GM10248 (cell line): ENCODE data around the gene METTL18.
"Not testable (repeated sequence)": the region's sequence is repeated elsewhere in the genome, so short reads cannot be mapped to it uniquely, and the experiment has no call there.

Experiments
- CTCF ChIA-PET: fragments of 300-600 bp; sonication (Branson Sonifier 250); formaldehyde crosslinking; extraction: SDS; loops from one replicate; lab custom pipeline; 2021; ENCODE audit warnings: antibody characterized with exemption; lab: Yijun Ruan, JAX
- POLR2A ChIA-PET: fragments of 350-650 bp; sonication (Branson Sonifier 250); formaldehyde crosslinking; extraction: SDS; loops from one replicate; lab custom pipeline; 2020; ENCODE audit warnings: antibody characterized with exemption; lab: Yijun Ruan, JAX
- DNase-seq: peaks from one replicate; pipeline ENCODE4 v3.0.0; 2012; ENCODE audit errors: extremely low spot score
- TF ChIP-seq, protein P1 (sequence below): IDR thresholded peaks from 2 replicates; pipeline ENCODE4 v1.5.1; 2012; ENCODE audit warnings: mild to moderate bottlenecking, low read depth; ENCODE audit errors: extremely low read depth, missing control alignments, control extremely low read depth

METTL18 gene

DNA sequence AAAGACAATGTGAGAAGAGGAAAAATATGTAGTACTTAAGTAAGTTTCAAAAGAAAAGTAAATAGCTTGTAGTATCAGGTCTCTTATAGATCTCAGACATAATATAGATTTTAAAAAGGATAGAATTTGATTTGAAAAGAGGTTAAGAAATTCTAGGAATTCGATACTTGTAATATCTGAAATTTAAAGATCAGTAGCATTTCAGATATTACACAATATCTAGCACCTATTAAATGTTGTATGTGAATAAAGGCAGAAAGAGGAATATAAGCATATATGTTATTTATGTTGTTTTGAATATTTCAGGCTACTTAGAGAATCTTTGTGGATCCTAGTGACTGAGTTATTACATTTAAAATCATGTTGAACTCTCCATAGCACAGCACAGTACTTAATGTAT lies 35.0 kb upstream of the METTL18 start:
- POLR2A ChIA-PET = no interaction called here

DNA sequence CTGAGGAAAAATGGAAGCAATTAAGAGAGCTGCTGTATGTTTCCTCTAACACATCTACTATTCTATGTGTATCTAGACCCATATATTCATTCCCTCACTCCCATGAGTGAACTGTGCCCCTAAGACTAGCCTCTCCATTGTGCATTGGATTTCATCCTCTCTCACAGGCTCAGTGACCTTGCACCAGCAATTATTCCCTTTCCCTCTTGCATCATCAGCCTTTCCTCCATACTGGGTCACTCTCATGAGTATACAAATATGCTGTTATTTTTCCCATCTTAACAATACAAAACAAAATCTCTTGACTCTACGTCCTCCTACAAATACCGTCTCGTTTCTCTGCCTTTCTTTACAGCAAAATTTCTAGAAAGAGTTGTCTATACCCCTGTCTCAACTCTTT lies 29.4 kb upstream of the METTL18 start:
- DNase-seq = no peak
- TF ChIP-seq, protein P1, sequence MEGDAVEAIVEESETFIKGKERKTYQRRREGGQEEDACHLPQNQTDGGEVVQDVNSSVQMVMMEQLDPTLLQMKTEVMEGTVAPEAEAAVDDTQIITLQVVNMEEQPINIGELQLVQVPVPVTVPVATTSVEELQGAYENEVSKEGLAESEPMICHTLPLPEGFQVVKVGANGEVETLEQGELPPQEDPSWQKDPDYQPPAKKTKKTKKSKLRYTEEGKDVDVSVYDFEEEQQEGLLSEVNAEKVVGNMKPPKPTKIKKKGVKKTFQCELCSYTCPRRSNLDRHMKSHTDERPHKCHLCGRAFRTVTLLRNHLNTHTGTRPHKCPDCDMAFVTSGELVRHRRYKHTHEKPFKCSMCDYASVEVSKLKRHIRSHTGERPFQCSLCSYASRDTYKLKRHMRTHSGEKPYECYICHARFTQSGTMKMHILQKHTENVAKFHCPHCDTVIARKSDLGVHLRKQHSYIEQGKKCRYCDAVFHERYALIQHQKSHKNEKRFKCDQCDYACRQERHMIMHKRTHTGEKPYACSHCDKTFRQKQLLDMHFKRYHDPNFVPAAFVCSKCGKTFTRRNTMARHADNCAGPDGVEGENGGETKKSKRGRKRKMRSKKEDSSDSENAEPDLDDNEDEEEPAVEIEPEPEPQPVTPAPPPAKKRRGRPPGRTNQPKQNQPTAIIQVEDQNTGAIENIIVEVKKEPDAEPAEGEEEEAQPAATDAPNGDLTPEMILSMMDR = no peak
- ChIA-PET POLR2A (no interaction called here), CTCF (interaction anchor here (1.1 to 1.4 kb wide), 2 partner anchors 10 to 15 kb away, joined by 3 read pairs; no protein-coding TSS in a partner anchor)

More for the DNA sequence above, 35.0 kb upstream of the METTL18 start:
- no peak for DNase-seq
- TF ChIP-seq, protein P1 = no peak
- CTCF ChIA-PET = interaction anchor here (0.8 to 1.5 kb wide), 2 partner anchors 19 to 20 kb away, joined by 3 read pairs; no protein-coding TSS in a partner anchor

DNA sequence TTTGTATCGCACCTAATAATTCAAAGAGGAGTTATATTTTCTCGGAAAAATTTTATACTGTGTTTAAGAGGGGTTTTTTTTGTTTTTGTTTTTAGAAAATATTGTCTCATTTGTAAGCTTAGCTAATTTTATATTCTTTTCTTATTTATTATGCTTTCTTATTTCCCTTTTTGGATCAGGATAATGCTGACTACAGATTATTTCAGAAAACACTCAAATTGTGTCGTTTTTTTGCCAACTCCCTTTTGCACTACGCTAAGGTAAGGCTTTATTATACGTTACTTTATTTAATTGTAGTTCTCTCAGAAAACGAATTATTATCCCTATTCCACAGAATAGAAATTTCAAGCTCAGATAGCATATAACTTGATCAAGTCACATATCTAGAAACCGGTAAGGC lies 26.8 kb upstream of the METTL18 start:
- DNase-seq = no peak
- POLR2A ChIA-PET = no interaction called here
- CTCF ChIA-PET = interaction anchor here (1.2 kb wide), 1 partner anchor 12 kb away, joined by 3 read pairs; no protein-coding TSS in a partner anchor
- TF ChIP-seq, protein P1 = no peak

DNA sequence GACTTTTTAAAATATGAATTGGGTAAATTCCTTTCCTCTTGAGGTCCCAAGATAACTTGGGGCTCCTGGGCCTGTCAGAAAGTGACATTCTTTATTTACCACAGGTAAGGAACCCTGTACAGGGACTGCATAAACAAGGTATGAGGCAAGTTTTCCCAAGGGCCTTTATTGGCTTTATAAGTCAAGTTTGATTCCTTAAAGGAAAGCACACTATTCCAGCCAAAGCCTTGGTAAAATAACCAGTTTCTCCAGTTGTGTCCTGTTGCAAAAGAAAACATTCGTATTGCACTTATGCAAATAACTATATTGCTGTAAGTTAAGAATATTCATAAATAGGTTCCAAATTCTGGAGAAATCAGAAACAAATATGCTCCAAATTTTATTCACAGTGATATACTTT lies 21.9 kb upstream of the METTL18 start:
- POLR2A ChIA-PET = no interaction called here
- CTCF ChIA-PET = interaction anchor here (1.3 kb wide), 1 partner anchor 8 kb away, joined by 5 read pairs; no protein-coding TSS in a partner anchor
- DNase-seq = no peak
- TF ChIP-seq, protein P1 = no peak

DNA sequence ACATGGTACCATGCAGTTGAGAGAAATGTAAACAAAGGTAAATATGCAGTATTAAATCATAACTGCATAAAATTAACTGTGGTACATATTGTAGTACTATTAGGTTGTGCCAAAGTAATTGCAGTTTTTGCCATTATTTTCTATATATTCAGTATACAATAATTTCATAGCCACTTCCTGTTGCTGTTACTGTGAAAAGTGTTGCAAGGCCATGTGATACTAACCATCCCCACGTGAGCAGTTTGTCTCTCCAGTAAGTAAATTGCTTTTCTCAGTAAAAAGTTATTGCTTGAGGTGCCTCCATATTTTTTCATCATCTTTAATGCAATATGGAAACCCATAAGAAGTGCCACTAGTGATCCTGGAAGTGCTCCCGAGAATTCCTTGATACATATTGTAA lies 19.6 kb upstream of the METTL18 start:
- POLR2A ChIA-PET = no interaction called here
- DNase-seq = no peak
- TF ChIP-seq, protein P1 = no peak
- CTCF ChIA-PET = no interaction called here

DNA sequence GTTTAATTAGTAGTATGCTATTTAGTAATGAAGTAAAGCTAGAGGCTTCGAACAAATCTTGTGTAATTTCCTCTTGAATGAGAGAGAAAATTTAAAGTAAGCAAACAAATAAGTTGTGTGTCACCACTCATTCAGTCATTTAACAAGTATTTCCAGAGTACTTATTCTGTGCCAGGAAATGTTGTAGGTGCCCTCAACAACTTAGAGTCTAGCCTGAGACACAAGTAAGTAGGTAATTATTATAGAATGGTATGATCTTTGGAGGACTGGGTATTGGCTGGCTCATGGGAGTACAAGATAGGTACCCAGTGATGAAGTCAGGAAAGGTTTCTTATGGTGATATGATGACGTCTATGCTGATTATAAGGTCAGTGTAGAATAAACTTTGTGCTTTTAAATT lies 17.4 kb upstream of the METTL18 start:
- DNase-seq = no peak
- POLR2A ChIA-PET = no interaction called here
- CTCF ChIA-PET = no interaction called here

DNA sequence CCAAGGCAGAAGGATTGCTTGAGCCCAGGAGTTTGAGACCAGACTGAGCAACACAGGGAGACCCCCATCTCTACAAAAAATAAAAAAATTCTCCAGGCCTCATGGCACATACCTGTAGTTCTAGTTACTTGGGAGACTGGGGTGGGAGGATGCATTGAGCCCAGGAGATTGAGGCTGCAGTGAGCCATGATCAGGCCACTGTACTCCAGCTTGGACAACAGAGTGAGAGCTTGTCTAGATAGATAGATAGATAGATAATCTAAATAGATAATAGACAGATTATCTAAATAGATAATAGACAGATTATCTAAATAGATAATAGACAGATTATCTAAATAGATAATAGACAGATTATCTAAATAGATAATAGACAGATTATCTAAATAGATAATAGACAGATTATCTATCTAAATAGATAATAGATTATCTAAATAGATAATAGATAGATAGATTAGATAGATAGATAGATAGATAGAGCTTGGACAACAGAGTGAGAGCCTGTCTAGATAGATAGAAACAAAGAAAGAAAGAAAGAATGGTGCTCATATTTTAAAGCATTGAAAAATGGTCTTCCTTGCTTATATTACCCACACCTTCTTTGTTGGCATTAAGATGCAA lies 16.8 kb upstream of the METTL18 start:
- DNase-seq, CTCF ChIA-PET, POLR2A ChIA-PET: not testable (repeated sequence)

More for the DNA sequence above, 17.4 kb upstream of the METTL18 start:
- TF ChIP-seq, protein P1 = no peak
